GM19463 (cell line): ENCODE results near the gene BATF.
"Not testable (repeated sequence)": the region's sequence is repeated elsewhere in the genome, so short reads cannot be mapped to it uniquely, and the experiment has no call there.

Experiments
- ATAC-seq: cut with Tn5 transposase; IDR thresholded peaks from one replicate; pipeline ENCODE4 v1.9.1; 2021; ENCODE audit warnings: mild to moderate bottlenecking, moderate library complexity; ENCODE audit not compliant: unreplicated experiment

Gene BATF, protein sequence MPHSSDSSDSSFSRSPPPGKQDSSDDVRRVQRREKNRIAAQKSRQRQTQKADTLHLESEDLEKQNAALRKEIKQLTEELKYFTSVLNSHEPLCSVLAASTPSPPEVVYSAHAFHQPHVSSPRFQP

DNA sequence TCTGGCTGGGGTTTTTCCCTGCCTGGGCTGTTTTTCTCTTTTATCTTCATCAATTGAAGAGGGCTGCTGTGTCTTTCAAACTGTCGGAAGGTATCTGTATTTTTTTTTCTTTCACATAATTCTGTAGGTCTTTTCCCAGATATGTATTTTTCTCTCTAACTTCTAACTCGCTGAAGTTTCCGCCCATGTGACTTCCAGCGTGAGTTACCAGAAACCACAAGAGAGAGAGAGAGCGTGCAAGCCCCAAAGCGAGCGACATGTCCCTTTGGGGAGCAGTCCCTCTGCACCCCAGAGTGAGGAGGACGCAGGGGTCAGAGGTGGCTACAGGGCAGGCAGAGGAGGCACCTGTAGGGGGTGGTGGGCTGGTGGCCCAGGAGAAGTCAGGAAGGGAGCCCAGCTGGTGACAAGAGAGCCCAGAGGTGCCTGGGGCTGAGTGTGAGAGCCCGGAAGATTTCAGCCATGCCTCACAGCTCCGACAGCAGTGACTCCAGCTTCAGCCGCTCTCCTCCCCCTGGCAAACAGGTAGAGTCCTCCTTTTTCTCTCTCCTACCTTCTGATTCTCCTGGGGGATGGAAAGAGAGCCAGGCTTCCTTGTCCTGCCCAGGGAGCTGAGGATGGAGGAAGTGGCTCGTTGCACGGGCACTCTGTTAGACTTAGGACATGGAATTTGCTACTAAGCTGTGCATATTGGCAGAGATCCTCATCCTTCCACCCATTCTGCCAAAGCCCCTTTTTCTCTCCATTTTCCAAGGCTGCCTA is at the start of gene BATF:
Gene BATF (plus strand): TSS at position 246 of the 759 bp plus-strand sequence. CDS start 214 bp downstream, at position 460.
- peak; percentile 66 for ATAC-seq

DNA sequence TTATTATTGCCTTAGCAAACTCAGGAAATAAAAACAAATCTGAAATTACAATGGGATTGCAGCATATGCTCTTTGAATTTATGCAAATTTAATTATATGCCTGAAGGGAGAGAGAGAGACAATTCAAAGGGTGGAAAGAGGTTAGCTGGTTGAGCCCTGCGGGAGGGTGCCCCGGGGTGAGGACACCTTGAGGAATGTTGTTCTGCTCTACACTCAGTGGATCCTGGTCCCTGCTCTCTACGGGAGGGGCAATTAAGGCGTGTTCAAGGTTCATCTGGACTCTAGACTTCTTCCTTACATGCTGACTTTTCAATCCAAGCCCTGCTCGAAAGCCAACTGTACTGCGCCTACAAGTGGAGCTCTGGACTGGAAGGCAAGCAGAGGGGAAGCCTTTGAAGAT is 48.1 kb upstream of the BATF start:
- ATAC-seq = not testable (repeated sequence)

DNA sequence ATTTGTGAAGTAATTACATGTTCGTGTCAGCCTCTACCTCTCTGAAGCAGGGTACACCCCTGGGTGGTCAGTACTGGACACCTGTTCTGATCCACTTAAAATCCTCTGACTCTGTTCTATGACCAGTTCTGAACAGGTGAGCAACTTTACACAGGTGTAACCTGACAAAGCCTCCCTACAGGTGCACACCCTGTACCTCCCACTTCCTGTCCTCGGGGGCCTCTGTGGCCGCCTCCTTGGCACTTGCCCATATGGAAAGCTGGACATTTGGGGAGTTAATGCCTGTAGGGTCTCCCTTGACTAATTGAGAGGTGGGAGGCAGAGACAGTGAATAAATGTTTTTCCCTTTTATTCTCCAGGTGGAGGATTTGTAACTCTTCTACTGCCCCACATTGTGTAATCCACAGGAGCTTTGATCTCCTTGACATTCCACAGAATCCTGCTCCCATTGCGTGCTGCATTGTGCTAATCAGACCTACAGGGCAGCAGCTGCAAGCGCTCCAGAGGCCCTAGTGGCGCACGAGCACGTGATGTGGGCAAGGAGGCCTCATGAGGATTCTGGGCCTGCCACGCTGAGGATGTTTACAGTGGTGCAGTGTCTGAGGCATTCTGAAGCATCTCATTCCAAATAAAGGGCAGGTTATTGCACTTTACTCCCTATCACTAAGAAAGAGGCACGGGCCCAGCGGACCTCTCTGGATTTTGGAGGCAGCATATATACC is 45.8 kb upstream of the BATF start:
- no peak for ATAC-seq

DNA sequence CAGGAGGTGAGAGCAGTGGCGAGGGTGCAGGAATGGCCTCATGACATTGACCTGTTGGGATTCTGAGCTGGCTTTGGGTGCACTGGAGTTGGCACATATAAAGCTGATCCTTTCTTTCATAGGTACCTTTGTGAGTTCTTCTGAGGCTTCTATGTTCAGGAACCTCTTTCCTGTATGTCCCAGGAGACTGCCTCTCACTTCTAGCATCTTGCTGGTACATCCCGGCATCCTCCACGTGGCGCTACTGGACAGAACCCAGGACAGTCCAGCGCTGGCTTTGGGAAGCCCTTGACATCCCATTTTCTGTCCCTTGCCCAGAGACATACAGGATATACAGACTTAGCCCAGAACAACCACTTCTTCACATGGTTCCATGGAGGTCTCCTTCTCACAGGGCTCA is 44.4 kb upstream of the BATF start:
- ATAC-seq = no peak

DNA sequence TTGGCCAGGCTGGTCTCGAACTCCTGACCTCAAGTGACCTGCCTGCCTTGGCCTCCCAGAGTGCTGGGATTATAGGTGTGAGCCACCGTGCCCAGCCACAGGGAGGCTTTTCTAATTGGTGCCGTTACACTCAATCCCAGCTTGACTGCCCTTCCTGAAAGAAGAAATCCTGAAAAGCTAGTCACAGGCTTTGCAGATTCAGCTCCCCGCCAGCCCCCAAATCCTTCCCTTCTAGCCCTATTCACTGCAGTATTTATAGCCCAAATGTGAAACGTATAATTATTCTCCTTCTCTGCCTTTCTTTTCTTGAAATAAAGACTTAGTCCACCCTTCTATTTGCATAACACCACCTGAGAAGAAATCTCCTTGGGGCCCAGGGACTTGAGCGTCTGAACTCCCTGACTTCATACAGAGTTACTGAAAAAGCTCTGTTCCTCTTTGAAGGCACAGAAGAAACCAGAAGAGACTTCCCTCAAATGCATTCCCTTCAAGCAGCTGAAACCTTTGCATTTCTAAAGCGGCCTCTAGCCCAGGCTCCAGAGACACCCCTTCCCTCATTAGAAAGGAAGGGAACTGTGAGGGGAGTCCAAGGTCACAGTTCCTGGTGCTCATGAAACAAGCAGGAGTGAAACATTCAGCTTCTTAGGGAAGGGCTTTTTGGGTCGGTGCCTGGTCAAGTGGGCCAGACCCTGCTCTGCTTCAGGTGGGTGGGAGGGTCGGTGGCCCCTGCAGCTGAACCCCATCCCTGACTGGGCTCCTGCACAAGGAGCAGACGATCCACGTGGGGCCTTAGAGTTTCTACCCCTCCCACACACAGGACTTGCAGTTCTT is 42.3 kb upstream of the BATF start:
- ATAC-seq = peak; percentile 67

DNA sequence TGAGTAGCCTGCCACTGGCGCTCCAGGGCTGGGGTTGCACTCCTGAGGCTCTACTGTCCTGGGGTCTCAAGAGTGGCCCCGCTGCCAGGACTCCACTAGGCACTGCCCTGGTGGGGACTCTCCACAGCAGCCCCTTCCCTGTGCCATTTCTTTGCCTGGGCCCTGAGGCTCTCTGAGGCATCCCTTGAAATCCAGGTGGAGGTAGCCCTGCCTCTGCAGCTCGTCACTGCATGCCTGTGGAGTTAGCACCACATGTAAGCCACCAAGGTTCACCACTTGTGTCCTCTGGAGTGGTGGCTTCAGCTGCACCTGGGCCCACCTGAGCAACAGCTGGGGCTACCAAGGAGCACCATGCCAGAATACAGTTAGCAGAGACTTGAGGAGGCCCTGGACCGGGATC is 39.9 kb upstream of the BATF start:
- no peak for ATAC-seq

DNA sequence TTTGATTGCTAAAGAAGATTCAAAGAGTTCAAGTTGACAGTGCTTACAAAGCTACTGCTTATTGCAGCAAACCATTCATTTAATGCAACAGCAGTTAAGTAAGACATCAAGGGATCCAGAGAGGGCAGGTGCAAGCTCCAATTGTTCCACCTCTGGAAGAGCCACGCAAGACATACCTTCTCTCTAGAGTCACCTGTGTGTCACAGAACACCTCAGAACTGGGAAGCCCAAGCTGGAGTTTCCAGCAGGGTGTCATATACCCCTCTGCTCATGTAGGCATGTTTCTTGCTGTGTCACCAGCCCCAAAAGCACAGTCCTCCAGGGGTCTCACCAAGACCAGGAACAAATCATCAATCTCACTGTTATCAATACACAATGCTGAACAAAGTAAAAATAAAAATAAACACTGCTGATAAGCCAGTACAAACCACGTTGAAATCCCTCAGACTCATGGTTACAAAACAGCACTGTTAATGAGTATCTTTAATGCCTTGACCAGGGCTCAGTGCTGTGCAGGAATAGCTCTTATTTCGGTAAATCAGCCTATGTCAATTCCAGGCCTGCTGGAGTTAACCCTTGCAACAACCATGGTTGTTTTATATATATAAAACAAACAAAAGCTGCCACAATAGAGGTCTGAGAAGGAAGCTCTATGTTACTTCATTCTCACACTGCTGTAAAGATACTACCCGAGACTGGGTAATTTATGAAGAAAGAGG is 37.4 kb upstream of the BATF start:
- ATAC-seq = no peak

DNA sequence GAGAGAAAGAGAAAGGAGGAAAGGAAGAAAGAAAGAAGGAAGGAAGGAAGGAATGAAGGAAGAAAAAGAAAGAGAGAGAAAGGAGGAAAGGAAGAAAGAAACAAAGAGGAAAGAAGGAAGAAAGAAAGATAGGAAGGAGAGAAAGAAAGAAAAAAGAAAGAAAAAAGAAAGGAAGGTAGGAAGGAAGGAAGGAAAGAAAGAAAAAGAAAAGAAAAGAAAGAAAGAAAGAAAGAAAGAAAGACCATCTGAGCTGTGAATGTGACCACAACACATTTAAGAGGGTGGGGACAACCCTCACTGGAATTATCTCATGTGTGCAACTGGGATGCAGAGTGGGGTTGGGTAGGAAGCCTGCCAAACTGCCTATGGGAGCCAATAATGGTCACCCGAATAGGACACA is 36.0 kb upstream of the BATF start:
- no peak for ATAC-seq

DNA sequence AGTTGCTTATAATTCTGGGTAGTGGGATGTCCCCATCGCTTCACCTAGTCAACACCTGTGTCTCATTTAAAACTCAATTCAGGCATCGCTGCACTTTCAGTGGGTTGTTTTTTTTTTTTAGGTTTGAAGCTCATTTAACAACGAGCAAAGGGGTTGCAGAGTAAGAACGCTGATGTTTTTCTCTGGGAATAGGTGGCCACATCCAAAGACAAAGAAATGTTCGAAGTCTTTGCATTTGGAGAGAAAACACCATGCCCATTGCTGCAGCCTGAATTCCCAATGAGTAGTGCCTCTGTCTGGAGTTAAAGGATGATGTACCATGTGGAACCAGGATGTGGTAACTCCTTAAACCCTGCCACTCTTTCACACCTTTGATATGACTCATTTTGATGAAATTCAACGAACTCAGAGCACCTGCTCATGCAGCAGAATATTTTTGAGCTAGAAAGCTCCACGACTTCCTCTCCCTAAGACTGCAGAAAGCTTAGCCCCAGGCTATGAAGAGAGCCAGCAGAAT is 35.1 kb upstream of the BATF start:
- peak; percentile 82 for ATAC-seq

DNA sequence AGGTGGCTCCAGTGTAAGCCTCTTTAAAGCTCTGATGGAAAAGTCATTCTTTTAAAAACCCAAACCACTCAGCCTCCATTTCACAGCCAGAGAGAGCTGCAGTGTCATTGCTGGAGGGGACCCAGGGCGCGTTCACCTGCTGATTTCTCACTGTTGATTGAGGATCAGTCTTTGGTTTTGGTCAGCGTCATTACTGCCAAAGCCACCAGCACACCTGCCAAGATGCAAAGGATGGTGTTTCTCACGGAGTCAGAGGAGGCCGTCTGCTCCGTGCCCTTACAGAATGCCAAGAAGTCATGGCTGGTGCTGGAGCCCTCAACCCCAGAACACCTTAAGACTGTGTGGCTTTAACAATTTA is 32.8 kb upstream of the BATF start:
- no peak for ATAC-seq

DNA sequence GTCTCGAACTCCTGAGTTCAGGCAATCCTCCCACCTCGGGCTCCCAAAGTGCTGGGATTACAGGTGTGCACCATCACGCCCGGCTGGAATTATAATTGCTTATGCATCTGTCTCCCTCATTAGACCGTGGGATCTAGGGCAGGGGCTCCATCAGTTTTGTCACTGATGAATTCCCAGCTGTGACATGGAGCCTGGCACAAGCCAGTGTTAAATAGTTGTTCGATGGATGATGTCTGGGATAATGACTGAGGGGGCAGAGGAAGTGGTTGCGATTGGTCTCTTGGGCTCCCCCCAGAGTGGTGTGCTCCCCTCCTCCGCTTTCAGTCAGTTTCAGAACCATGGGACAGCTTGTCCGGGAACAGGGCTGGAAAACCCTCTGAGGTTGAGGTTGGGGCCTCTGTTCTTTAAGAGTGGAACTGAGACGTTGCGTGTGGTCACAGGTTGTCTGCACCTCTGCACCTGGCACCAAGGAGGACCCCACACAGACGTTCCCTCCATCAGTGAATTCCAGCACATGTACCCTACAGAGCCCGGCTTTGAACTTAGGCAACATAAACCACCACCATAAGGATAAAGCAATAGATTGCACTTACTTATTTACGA is 30.8 kb upstream of the BATF start:
- ATAC-seq = no peak

DNA sequence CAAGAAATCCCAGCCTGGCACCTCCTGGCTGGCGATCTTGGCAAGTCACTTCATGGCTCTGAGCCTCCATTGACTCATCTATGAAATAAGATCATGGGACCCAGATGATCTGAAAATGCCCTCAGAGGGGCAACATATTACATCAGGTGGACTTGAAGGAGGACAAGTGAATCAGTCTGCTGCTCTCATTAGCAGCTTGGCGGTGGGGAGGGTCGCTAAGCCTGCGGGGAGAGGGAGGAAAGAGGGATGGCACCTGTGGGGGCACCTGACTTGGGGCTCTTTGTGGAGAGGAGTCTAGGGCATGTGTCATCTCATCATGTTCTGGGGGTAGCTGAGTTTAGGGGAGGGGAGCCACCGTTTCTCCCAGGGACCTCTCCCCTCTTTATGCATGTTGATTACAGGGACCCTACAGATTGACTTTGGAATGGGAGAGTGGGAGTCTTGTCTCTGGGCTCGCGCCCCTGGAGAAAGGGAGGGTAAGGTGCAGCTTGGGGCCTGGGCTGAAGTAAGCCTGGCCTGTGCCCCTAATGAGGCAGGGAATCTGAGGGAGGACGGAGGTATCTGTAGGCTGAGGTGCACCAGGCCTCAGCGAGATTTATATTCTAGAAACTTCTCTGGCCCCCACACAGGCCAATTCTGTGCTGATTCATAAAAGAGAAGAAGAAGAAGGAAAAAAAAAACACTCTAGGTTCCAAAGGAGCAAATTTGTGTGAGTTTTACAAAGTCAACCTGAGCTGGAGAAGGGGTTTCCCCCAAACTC is 29.3 kb upstream of the BATF start:
- no peak for ATAC-seq

DNA sequence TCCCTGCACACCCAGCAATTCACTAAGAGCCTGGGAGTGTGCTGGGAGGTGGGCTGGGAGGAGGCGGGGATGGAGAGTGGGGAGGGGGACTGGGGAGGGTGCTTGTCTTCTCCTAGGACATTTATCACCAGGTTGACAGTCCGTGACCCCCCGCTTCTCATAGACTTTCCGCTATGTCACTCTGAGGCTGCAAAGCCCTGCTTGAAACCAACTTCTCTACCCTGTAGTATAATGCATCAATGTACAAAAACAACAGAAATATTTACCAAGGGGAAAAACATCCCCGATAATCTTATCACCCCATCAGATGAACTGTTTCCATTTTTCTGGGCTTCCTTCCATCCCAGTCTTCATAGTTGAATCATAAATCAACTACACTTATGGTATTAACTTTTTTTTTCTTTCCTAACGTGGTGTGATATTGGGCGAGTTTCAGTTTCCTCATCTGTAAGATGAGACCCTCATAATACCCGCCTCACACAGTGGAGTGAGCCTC is 28.6 kb upstream of the BATF start:
- ATAC-seq = no peak

DNA sequence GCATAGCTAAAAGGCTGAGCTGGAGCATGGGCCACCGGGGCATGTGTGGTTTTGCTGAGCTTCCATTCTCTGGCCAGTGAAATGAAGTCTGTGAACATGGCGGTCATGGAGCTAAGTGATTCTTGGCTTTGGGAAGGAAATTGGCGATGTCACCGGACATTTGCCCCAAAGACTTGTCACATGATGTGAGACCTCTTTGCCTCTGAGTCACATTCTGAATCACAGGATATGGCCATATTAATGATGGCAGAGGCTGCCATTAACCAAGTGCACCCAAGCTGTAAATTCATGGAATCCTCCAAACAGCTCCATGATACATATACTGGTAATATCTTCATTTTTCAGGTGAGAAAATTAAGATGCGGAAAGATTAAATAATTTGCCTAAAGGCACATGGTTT is 27.4 kb upstream of the BATF start:
- ATAC-seq = no peak

DNA sequence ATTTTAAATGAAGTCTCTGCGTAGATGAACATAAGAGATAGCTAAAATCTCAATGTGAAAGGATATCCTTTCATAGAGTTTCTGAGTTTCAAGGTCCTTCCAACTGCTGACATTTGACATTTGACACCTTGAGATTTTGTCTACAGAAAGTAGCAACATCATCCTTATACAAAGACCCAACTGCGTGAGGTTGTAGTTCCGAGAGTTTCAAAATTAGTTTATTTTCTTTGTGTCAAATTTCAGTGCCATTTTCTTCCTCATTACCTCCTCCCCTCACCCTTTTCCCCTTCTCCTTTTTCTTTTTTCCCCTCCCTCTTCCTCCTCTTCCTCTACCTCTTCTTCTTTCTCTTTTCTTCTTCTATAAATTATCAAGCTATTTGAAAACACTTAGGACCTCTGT is 26.9 kb upstream of the BATF start:
- no peak for ATAC-seq

DNA sequence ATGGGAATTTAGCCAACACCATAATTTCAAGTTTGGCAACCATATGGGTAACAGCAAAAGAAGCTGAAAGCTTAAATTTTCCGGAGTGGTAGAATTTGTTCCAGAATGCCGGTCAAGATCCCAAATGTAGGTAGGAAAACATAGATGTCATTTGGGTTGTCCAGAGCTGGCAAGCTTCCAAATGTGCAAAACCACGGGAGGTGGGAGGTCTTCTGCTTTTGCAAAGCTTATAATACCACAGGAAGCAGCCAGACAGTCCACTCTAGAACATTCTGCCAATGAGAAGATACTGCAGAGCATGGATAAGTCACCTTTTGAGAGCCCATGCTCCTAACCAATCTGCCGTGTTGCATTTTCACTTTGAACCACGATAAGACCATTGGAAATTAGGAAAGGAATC is 26.4 kb upstream of the BATF start:
- ATAC-seq = no peak

DNA sequence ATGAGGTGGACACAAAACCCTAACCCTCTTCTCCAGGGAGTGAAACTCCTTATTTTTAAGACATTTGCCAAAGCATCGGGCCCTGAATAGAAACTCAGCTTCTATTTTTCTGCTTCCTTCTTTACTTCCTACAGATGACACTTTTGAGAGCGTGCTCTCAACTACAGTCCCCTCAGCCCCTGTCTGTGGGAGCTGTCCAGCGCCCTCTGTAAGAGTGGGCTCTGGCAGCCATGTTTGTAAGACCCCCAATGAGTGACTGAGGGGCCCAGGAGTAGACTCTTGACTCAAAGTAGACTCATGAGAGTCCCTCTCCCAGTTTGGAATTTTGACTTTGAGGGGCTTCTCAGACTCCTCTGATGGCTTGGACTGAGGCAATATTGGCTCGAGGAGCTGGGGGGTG is 25.5 kb upstream of the BATF start:
- no peak for ATAC-seq

DNA sequence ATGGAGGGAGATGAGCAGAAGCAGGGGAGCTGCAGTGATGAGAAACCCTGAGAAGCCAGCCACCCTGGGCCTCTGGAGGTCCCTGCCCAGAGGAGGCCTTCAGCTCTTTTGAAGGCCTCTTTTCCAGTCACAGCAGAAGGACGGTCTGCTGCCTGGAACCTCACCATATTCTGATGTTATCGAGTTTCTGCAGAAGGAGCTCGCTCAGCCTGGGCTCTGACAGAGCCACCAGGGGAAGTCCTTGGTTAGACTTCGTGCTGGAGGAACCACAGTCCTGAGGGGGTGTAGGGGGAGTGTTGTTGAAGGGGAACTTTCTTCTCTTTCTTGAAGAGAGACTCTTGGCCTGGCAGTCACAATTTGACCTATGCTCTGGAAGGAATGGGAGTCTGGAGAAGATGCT is 25.1 kb upstream of the BATF start:
- no peak for ATAC-seq

DNA sequence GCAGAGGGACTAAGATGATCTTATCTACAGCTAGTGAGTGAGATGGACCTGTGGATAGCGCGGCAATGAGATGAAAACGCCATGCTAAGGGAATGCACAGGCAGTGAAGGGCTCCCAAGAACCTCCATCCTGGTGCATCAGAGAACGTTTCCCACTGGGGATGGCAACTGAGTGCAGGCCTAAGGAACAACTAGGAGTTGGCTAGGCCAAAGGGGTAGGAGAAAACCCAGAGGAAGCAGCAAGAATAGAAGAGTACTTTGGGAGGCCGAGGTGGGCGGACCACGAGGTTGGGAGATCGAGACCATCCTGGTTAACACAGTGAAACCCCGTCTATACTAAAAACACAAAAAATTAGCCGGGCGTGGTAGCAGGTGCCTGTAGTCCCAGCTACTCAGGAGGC is 24.6 kb upstream of the BATF start:
- ATAC-seq = no peak
